Astrocyte of the cerebellum (primary cell): ENCODE results near the gene EPAS1.

Source experiments
- DNase-seq: peaks from one replicate; pipeline ENCODE4 v3.0.0-alpha.2; 2011; ENCODE audit warnings: low read depth
- H3K4me3 ChIP-seq: 2 replicates; pipeline ENCODE4 v1.5.1; 2011; ENCODE audit warnings: mild to moderate bottlenecking, low read depth, low read length, moderate library complexity
- in situ Hi-C: cut with HindIII; loops from 2 replicates; pipeline ENCODE4 v1.10.0; 2017; ENCODE audit warnings: low sequenced_read_pairs
- TF ChIP-seq, protein P1 (sequence below): IDR thresholded peaks from 2 replicates; pipeline ENCODE4 v1.5.1; 2012; ENCODE audit warnings: low read length, low read depth, moderate library complexity, mild to moderate bottlenecking; ENCODE audit errors: missing control alignments

Gene EPAS1

GRCh38 chr2:46346719-46347118 lies 49.5 kb downstream of the EPAS1 start:
- TF ChIP-seq, protein P1, sequence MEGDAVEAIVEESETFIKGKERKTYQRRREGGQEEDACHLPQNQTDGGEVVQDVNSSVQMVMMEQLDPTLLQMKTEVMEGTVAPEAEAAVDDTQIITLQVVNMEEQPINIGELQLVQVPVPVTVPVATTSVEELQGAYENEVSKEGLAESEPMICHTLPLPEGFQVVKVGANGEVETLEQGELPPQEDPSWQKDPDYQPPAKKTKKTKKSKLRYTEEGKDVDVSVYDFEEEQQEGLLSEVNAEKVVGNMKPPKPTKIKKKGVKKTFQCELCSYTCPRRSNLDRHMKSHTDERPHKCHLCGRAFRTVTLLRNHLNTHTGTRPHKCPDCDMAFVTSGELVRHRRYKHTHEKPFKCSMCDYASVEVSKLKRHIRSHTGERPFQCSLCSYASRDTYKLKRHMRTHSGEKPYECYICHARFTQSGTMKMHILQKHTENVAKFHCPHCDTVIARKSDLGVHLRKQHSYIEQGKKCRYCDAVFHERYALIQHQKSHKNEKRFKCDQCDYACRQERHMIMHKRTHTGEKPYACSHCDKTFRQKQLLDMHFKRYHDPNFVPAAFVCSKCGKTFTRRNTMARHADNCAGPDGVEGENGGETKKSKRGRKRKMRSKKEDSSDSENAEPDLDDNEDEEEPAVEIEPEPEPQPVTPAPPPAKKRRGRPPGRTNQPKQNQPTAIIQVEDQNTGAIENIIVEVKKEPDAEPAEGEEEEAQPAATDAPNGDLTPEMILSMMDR: no peak
- DNase-seq: no peak
- no peak overlapping the region for H3K4me3 ChIP-seq
- in situ Hi-C loops: no loop called here

- TF ChIP-seq, protein P1: no peak
- H3K4me3 ChIP-seq: no peak overlapping the region
- DNase-seq: no peak
- in situ Hi-C loops: no loop called here
These were observed 50.6 kb downstream of the EPAS1 start for GRCh38 chr2:46347648-46348280.

GRCh38 chr2:46349115-46349547 lies 51.9 kb downstream of the EPAS1 start:
- no peak for DNase-seq
- H3K4me3 ChIP-seq: no peak overlapping the region
- TF ChIP-seq, protein P1: no peak
- in situ Hi-C loops: no loop called here

- DNase-seq: no peak
- no peak overlapping the region for H3K4me3 ChIP-seq
- TF ChIP-seq, protein P1: no peak
- in situ Hi-C loops: loop anchor here (25.0 kb wide), 1 partner anchor 713 kb away; no protein-coding TSS in a partner anchor
These were observed 53.0 kb downstream of the EPAS1 start for GRCh38 chr2:46350029-46350689.

DNA sequence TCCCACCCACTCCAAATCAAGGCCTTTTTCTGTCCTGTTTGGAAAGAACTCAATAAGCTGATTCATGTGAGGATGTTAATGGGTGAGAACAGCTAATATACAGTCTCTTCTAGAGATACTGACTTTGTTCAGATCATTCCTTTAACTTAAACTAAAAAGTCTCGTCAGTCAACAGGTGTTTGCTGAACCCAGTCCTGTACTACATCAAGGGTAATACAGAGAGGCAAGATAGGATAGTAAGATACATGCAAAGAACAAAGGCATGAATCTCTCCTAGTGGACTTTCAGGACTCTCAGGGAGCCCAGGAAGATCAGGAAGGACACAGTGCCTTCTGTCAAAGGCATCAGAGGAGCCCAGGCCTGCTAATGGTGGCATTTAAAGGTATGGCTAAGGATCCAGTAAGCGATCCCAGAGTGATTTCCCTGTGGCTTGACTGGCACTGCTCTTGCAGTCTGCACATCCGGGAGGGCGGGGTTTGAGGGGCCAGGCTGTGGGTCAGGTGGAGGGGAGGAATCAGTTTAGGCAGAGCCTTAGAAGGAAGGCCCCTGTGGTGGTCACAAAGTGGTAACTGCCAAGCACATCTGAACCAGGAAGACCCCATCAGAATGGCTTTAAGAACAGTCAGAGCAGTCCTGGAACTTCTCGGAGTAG lies 54.0 kb downstream of the EPAS1 start:
- H3K4me3 ChIP-seq: no peak overlapping the region
- in situ Hi-C loops: loop anchor here (25.0 kb wide), 1 partner anchor 714 kb away; no protein-coding TSS in a partner anchor
- DNase-seq: no peak
- TF ChIP-seq, protein P1: no peak

DNA sequence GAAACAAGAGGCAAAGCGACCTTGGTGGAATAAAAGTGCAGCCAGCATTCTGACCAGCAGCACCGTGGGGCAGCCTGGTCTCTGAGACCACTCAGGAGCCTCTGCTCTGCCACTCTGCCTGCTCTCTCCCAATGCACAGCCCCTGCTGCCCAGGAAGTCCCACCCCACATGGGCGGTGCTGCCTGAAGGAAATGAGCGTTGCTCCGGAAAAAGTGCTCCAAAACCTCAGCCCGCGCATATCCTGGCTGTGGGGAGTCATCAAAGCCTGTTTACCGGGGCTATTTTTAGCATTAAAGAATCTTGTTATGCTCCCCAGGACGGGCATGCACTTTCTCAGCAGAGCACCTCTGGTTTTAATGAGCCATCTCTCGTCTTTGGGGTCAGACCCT lies 54.5 kb downstream of the EPAS1 start:
- TF ChIP-seq, protein P1: no peak
- in situ Hi-C loops: loop anchor here (25.0 kb wide), 1 partner anchor 714 kb away; no protein-coding TSS in a partner anchor
- DNase-seq: no peak
- H3K4me3 ChIP-seq: no peak overlapping the region
